Bronchial epithelial cell (primary cell): ENCODE results near the gene SPANXN4. TPM values are rescaled to one million over a fixed set of nuclear protein-coding genes. Genes with fewer than 3 reads are reported as not detected.

ENCODE experiments used
- DNase-seq: peaks from one replicate; pipeline ENCODE4 v3.0.0-alpha.2; 2010; ENCODE audit warnings: low read depth
- FAIRE-seq: peaks from 2 replicates; lab custom pipeline; 2011; peaks lifted over from hg19 to GRCh38; lab: Jason Lieb, UNC
- H3K27me3 ChIP-seq: 2 replicates; pipeline ENCODE4 v1.5.1; 2011; ENCODE audit warnings: low read length; ENCODE audit not compliant: control insufficient read depth, insufficient read depth
- H3K36me3 ChIP-seq: 2 replicates; pipeline ENCODE4 v1.5.1; 2011; ENCODE audit warnings: low read length; ENCODE audit not compliant: control insufficient read depth, insufficient read depth
- H3K4me3 ChIP-seq: 2 replicates; pipeline ENCODE4 v1.5.1; 2011; ENCODE audit warnings: mild to moderate bottlenecking, low read depth, low read length, control low read depth
- total RNA-seq: library from RNA; depleted of rRNA; stranded (reverse); fragments of >200 nt; gene quantifications from 2 replicates; pipeline ENCODE4 v1.2.1, GENCODE V29; 2014
- TF ChIP-seq, protein P1 (sequence below): IDR thresholded peaks from 2 replicates; pipeline ENCODE4 v1.5.1; 2011; ENCODE audit warnings: mild to moderate bottlenecking, moderate library complexity, low read length, control low read depth, inconsistent platforms; ENCODE audit not compliant: insufficient read depth, severe bottlenecking

The SPANXN4 gene, protein sequence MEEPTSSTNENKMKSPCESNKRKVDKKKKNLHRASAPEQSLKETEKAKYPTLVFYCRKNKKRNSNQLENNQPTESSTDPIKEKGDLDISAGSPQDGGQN
- total RNA-seq, result not detected in 2 replicates

DNA sequence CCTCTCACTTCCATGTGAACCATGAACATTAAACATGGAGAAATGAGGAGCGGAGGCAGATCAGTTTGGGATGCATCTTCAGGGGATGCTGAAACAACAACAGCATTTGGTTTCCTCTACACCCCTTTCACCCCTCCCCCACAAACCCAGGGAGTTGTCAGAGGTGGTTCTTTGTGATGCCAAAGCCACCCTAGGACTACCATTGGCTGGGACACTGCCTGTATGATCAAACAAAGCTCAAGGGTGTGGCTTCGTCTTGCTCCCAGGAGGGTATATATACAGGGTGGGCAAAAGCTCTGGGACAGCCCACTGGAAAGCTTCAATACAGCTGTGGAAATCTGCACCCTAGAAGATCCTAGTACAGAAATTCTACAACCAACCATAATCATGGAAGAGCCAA is at the start of gene SPANXN4:
SPANXN4 (plus strand) TSS at position 301 of the 400 bp plus-strand sequence; CDS start at position 388, 87 bp downstream.
- Histone ChIP-seq H3K36me3 (no peaks in the 10 kb centered on the region), H3K27me3 (no peaks in the 10 kb centered on the region), H3K4me3 (no peak within 1 kb of the TSS)
- no peak for DNase-seq
- TF ChIP-seq, protein P1, sequence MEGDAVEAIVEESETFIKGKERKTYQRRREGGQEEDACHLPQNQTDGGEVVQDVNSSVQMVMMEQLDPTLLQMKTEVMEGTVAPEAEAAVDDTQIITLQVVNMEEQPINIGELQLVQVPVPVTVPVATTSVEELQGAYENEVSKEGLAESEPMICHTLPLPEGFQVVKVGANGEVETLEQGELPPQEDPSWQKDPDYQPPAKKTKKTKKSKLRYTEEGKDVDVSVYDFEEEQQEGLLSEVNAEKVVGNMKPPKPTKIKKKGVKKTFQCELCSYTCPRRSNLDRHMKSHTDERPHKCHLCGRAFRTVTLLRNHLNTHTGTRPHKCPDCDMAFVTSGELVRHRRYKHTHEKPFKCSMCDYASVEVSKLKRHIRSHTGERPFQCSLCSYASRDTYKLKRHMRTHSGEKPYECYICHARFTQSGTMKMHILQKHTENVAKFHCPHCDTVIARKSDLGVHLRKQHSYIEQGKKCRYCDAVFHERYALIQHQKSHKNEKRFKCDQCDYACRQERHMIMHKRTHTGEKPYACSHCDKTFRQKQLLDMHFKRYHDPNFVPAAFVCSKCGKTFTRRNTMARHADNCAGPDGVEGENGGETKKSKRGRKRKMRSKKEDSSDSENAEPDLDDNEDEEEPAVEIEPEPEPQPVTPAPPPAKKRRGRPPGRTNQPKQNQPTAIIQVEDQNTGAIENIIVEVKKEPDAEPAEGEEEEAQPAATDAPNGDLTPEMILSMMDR, result no peak
- FAIRE-seq, result no peak

DNA sequence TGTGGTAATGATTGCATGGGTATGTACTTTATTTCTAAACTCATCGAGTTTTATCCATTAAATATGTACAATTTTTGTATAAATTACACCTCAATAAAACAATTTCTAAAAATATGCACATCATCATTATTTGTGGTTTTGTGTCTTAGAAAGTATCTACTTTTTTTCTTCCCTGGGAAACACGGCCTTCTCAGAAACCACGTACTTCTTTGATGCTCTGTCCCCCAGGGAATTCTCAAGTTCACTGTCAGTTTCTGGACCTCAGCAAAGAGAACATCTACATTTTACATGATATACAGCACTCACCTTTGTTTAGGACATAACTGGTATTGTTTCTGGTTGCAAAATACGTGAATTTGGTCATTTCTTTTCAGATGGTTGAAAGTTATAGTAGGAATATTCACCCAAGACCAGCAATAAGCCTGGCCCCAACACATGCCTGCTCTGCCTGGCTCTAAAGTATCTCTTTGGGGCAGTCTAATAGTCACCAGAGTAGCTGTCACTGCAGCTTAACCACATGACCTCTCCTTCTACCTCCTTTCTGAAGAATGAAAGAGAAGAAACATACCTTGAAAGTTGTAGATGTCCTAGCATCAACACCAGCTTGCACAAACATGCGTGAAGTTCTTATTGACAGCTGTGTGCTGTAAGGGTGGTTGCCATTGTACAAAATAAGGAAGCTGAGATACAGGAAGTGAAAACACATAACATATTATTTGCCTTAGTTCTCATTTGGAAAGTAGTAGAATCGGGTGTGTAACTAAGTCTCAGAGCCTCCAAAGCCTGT is 48.4 kb upstream of the SPANXN4 start:
- TF ChIP-seq, protein P1, result no peak
- DNase-seq (no peak), FAIRE-seq (no peak)
- Histone ChIP-seq H3K4me3 (no peak overlapping the region), H3K27me3 (no peaks in the 10 kb centered on the region), H3K36me3 (no peaks in the 10 kb centered on the region)

DNA sequence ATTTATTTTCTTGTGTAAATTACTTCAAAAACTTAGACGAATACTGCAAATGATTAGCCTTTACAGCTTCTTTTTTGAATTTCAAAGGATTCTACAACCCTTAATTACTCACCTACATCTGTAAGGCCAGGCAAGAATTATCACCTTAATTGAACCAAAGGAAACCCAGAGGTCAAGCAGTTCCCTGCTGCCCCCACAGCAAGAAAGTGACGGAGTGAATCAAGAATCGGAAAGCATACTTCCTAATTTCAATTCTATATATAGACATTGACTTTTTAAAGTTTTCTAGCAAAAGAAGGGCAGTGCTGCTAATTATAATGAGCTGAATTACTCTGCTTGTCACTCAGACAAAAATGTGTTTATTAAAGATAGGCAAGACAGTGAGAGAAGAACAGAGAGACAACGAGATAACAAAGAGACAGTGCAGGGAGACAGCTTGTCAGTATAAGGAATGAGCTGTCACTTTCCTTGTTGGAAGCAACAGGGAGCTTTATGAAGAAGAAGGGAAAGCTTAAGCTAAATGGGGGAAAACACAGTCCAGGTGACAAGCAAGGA is 47.5 kb upstream of the SPANXN4 start:
- no peak for FAIRE-seq

DNA sequence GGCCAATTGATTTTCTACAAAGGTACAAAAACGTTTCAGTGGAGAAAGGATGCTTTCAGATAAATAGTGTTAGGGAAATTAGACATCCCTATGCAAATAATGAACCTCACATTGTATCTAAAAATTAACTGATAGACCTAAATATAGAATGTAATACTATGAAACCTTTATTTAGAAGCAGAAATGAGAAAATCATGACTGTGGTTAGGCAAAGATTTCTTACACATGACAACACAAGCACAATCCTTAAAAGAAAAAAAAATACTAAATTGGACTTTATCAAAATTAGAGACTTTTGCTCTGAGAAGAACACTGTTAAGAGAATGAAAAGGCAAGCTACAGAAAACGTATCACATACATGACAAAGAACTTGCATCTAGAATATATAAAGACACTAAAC is 43.0 kb upstream of the SPANXN4 start:
- TF ChIP-seq, protein P1, result no peak
- Histone ChIP-seq H3K36me3 (no peaks in the 10 kb centered on the region), H3K4me3 (no peak overlapping the region), H3K27me3 (no peaks in the 10 kb centered on the region)
- DNase-seq (no peak), FAIRE-seq (no peak)

More for the DNA sequence above, 47.5 kb upstream of the SPANXN4 start:
- no peak for DNase-seq
- H3K36me3 ChIP-seq, result no peaks in the 10 kb centered on the region
- H3K27me3 ChIP-seq, result no peaks in the 10 kb centered on the region
- no peak overlapping the region for H3K4me3 ChIP-seq
- TF ChIP-seq, protein P1, result no peak

DNA sequence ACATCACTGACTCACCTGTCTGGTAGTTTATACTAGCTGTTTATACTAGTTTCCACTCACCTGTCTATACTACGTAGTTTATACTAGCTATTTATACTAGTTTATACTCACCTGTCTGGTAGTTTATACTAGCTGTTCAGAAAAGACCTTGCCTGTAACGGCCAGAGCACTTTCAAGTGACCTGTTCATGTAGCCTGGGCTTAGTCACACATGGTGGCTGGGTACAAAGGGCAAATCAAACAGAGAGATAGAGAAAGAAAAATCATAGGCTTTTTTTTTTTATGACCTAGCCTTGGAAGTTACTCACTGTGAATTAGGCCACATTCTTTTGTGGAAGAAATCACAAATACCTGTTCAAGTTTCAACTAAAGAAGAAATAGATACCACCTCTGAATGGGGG is 30.7 kb upstream of the SPANXN4 start:
- Histone ChIP-seq H3K36me3 (no peaks in the 10 kb centered on the region), H3K27me3 (no peaks in the 10 kb centered on the region), H3K4me3 (no peak overlapping the region)
- TF ChIP-seq, protein P1, result no peak
- no peak for DNase-seq
- no peak for FAIRE-seq
